HepG2 (cell line): ENCODE measurements around the gene GFOD1. TPM values are rescaled to one million over a fixed set of nuclear protein-coding genes. Genes with fewer than 3 reads are reported as not detected.

Experiments used
- AGO2 ChIP-seq: fragments of 200-400 bp; formaldehyde crosslinking; optimal IDR thresholded peaks from 2 replicates; pipeline ENCODE3; 2017; ENCODE audit warnings: mild to moderate bottlenecking, low read depth, low read length, moderate library complexity
- BCLAF1 ChIP-seq: fragments of 450-650 bp; IDR thresholded peaks from 2 replicates; pipeline ENCODE4 v1.6.1; 2017; ENCODE audit warnings: mild to moderate bottlenecking
- GABPA ChIP-seq, 2 experiments: IDR thresholded peaks; 2 replicates each; pipeline ENCODE4 v1.6.1; 2011 to 2016; ENCODE audit warnings: low read depth in 2 of 2, low read length in 1 of 2, missing biosample characterization in 1 of 2, missing genetic modification characterization in 1 of 2
- GPBP1L1 ChIP-seq: sonication (generic); formaldehyde crosslinking; IDR thresholded peaks from 2 replicates; pipeline ENCODE4 v1.5.0; 2020; ENCODE audit warnings: mild to moderate bottlenecking, missing genetic modification reagents
- HINFP ChIP-seq: sonication (generic); formaldehyde crosslinking; IDR thresholded peaks from 2 replicates; pipeline ENCODE4 v1.4.0; 2020; ENCODE audit warnings: low read depth, mild to moderate bottlenecking, missing genetic modification reagents
- MTF1 ChIP-seq: sonication (generic); formaldehyde crosslinking; IDR thresholded peaks from 2 replicates; pipeline ENCODE4 v1.5.0; 2020; ENCODE audit warnings: missing genetic modification reagents
- NFIC ChIP-seq: IDR thresholded peaks from 2 replicates; pipeline ENCODE4 v1.6.1; 2012; ENCODE audit warnings: mild to moderate bottlenecking, low read length, inconsistent platforms
- RBAK ChIP-seq: sonication (generic); formaldehyde crosslinking; IDR thresholded peaks from 2 replicates; pipeline ENCODE4 v1.5.1; 2020; ENCODE audit warnings: mild to moderate bottlenecking, missing genetic modification reagents
- SAP130 ChIP-seq: IDR thresholded peaks from 2 replicates; pipeline ENCODE4 v1.6.1; 2016; ENCODE audit warnings: low read depth
- SMYD3 ChIP-seq: sonication (generic); formaldehyde crosslinking; IDR thresholded peaks from 2 replicates; pipeline ENCODE4 v1.8.1; 2023; ENCODE audit warnings: mild to moderate bottlenecking, missing genetic modification reagents
- THAP11 ChIP-seq: IDR thresholded peaks from 2 replicates; pipeline ENCODE4 v1.6.1; 2016; ENCODE audit warnings: missing biosample characterization, missing genetic modification reagents
- UBTF ChIP-seq: sonication (generic); formaldehyde crosslinking; IDR thresholded peaks from 2 replicates; pipeline ENCODE4 v1.4.0; 2020; ENCODE audit warnings: mild to moderate bottlenecking, missing genetic modification reagents
- ZBED4 ChIP-seq: sonication (generic); formaldehyde crosslinking; IDR thresholded peaks from 2 replicates; pipeline ENCODE4 v1.4.0; 2020; ENCODE audit warnings: missing genetic modification reagents, borderline replicate concordance
- ZNF160 ChIP-seq: sonication (generic); formaldehyde crosslinking; IDR thresholded peaks from 2 replicates; pipeline ENCODE4 v1.8.0; 2022; ENCODE audit warnings: mild to moderate bottlenecking, inconsistent platforms, missing genetic modification reagents
- ZNF383 ChIP-seq: sonication (generic); formaldehyde crosslinking; IDR thresholded peaks from 2 replicates; pipeline ENCODE4 v1.4.0; 2020; ENCODE audit warnings: missing genetic modification reagents, mild to moderate bottlenecking, borderline replicate concordance
- ZNF501 ChIP-seq: sonication (generic); formaldehyde crosslinking; IDR thresholded peaks from 2 replicates; pipeline ENCODE4 v1.5.1; 2020; ENCODE audit warnings: mild to moderate bottlenecking, moderate library complexity, missing genetic modification reagents
- ZNF781 ChIP-seq: sonication (generic); formaldehyde crosslinking; IDR thresholded peaks from 2 replicates; pipeline ENCODE4 v1.5.1; 2020; ENCODE audit warnings: borderline replicate concordance, mild to moderate bottlenecking, missing genetic modification reagents; ENCODE audit errors: not compliant biosample characterization
- ZSCAN25 ChIP-seq: sonication (generic); formaldehyde crosslinking; IDR thresholded peaks from 2 replicates; pipeline ENCODE4 v1.8.0; 2022; ENCODE audit warnings: mild to moderate bottlenecking, missing genetic modification reagents
- polyA plus RNA-seq, 8 experiments: library from polyadenylated mRNA; depleted of rRNA in 3 of 8; stranded (reverse) in 7 of 8; unstranded in 1 of 8; fragments of >200 nt; fragmentation: Illumina TruSeq in 4 of 8; extraction: Trizol in 4 of 8; gene quantifications; 2 replicates each; pipeline versions ENCODE4 v1.2.1 to v1.2.3, GENCODE V29; 2011 to 2016; ENCODE audit warnings: low read depth in 4 of 8, missing spikeins in 1 of 8, mixed read lengths in 1 of 8; ENCODE audit not compliant: insufficient read depth in 1 of 8
- total RNA-seq, 5 experiments: library from RNA; depleted of rRNA; stranded (reverse); fragments of >200 nt; fragmentation: Illumina TruSeq; extraction: Trizol; gene quantifications; 2 replicates each; pipeline ENCODE4 v1.2.3, GENCODE V29; 2016; ENCODE audit warnings: low read depth in 1 of 5

Gene GFOD1
- total and polyA plus RNA-seq, 2 of the 13 experiments (the other 11 are each of a cell fraction or from before 2014, with no cell fraction given), result 1.9 to 6.4 TPM

GRCh38 chr6:13413466-13413862 is 73.9 kb downstream of the GFOD1 start (continued):
- TF ChIP-seq HINFP, result no peak
- no peak for TF ChIP-seq AGO2
- TF ChIP-seq UBTF (CRISPR knock-in tag), result peak; percentile 41; the same call in 1 of the 2 replicates
- no peak; the same call in 1 of the 2 replicates for TF ChIP-seq NFIC
- TF ChIP-seq ZNF160, result no peak
- peak; percentile 63 for TF ChIP-seq THAP11 (CRISPR knock-in tag)
- no peak for TF ChIP-seq ZNF383 (CRISPR knock-in tag)
- no peak for TF ChIP-seq GABPA (IDR thresholded peaks at IDR 0.05; ENCODE audit: low read depth, low read length)
- TF ChIP-seq GABPA (CRISPR knock-in tag; IDR thresholded peaks at IDR 0.05; ENCODE audit: low read depth), result no peak
- no peak for TF ChIP-seq ZNF501 (CRISPR knock-in tag)
- TF ChIP-seq BCLAF1, result no peak
- TF ChIP-seq RBAK (CRISPR knock-in tag), result 0 out of 2 replicates have a peak, but pooled peaks have one; percentile 11
- TF ChIP-seq SAP130 (CRISPR knock-in tag), result peak; percentile 48; the same call in 1 of the 2 replicates
- TF ChIP-seq ZSCAN25 (CRISPR knock-in tag), result 0 out of 2 replicates have a peak, but pooled peaks have one; percentile 22
- TF ChIP-seq GPBP1L1 (CRISPR knock-in tag), result no peak
- TF ChIP-seq ZBED4 (CRISPR knock-in tag), result no peak
- TF ChIP-seq SMYD3 (CRISPR knock-in tag), result no peak
- no peak for TF ChIP-seq ZNF781 (CRISPR knock-in tag)
- TF ChIP-seq MTF1 (CRISPR knock-in tag), result peak; percentile 59; the same call in 1 of the 2 replicates
